HG02884 (cell line): ENCODE data around the gene TUT1.
A peak's percentile ranks its signal among the peaks of the same experiment; 100 is the strongest.
"Not testable (repeated sequence)": the region's sequence is repeated elsewhere in the genome, so short reads cannot be mapped to it uniquely, and the experiment has no call there.

ENCODE experiments used
- ATAC-seq: cut with Tn5 transposase; IDR thresholded peaks from one replicate; pipeline ENCODE4 v1.9.1; 2021; ENCODE audit warnings: mild to moderate bottlenecking, moderate library complexity; ENCODE audit not compliant: unreplicated experiment

The TUT1 gene

GRCh38 chr11:62578541-62578940, 12.8 kb downstream of the TUT1 start:
- no peak for ATAC-seq

- ATAC-seq: no peak
These were observed 14.1 kb downstream of the TUT1 start for GRCh38 chr11:62577046-62577714.

- no peak for ATAC-seq
These were observed 15.5 kb downstream of the TUT1 start for GRCh38 chr11:62575837-62576236.

GRCh38 chr11:62575156-62575555, 16.2 kb downstream of the TUT1 start:
- ATAC-seq: no peak

GRCh38 chr11:62574363-62575071, 16.8 kb downstream of the TUT1 start:
- peak; percentile 8 for ATAC-seq

DNA sequence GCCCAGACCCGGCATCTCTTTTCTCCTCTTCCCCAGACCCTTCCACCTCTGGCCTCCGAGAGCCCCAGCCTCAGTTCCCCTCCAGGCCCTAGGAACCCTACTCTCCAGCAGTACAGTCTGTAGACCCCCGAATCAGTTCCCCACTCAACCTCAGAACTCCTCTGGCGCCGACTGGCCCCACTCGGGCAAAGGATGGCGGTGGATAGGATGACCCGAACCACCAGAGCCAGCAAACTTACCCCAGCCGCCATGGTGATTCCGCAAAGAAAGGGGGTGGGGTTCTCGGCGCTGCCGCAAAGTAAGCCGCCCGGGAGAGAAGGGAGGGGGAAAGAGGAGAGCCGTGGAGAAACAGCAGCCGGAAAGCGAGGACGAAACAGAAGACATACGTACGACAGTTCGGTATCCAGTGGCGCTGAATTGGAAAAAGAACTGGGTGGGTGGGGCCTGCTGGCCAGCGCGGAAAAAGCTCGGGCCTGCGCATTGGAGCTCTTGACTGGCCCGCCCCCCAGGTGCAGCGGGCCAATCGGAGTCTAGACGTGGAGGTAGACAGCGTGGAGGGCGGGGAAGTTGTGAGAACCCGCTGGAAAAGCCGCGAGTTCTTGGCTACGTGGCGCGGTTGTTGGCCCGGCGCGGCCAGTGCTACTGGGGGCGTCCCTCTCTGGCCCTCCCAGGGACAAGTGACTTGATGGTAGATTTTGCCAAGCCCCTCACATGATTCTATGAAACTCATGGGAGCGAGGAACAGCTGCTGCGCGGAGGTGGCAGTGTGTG, 17.5 kb downstream of the TUT1 start, which contains the start of gene EEF1G:
EEF1G (minus strand) TSS at position 300 of the 771 bp plus-strand sequence; CDS start at position 251, 49 bp downstream.
- ATAC-seq: peak; percentile 85

DNA sequence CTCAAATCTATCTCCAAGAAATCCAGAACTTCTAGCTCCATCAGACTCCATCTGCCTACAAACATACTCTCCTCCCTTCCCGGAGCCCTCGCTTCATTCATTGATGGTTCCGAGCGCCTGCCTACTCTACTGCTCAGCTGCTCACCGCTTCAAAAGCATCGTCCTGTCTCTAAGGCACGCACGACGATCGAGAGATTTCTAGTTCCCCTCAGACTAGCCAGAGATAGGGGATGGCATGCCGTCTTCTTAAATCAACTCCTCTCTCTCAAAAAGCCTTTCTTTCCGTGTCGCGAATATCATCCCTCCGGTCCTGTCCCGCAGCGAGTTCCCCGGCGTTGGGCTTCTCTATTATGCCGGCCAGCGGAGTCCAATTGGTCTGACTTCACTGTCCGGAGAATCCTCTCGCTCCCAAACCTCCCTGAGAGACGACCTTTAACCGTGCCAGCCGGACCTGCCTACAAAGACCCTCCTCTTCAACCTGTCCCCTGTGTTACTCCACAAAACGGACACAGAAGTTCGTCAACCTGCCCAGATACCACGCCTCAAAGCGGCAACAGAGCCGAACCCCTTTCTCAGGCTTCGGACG, 18.2 kb downstream of the TUT1 start:
- ATAC-seq: no peak

- no peak for ATAC-seq
These were observed 18.9 kb downstream of the TUT1 start for GRCh38 chr11:62572431-62572830.

GRCh38 chr11:62571493-62571892, 19.8 kb downstream of the TUT1 start:
- not testable (repeated sequence) for ATAC-seq

DNA sequence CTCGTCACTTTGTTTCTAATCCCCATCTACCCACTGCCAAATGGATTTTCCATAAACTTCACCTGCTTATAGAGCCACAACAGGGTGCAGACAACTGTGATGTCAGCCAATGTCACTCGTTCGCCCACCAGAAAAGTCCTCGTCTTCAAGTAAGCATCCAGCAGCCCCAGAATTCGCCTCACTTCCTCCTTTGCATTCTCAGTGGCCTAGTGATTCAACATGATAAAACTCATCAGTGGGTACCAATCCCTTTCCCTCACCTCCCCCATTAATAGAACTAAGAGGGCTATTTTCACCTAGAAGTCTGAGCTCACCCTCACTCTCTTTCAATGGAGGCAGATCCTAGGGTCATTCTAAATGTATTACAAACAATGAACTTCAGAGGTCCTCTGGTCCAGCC, 20.4 kb downstream of the TUT1 start:
- not testable (repeated sequence) for ATAC-seq

- no peak for ATAC-seq
These were observed 21.7 kb downstream of the TUT1 start for GRCh38 chr11:62569611-62570010.

DNA sequence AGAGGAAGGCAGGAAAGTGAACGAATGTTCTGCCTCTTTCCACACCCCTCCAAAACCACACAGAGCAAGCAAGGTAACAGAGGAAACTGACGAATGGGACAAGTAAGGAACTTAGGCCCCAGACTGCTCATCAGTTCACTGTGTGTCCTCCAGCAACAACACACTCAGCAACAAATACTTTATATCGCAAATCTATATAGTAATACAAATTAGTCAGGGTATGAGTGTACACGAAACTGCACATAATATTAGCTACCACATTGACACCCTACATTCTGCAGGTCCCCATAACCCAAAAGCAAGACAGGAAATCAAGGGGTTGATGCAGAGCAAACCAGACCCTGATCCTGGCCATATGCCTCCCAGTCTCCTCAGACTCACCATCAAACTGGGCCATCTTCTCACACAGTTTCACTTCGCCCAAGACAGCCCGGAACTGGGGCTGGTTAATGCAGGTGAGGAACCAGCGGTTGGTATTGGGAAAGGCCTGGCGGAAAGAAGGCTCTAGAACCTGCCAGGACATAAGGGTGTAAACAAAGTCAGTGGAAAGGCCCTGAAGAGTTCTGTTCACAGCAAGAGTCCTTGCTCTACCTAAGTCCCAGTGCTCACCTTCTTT, 24.2 kb downstream of the TUT1 start:
- no peak for ATAC-seq

DNA sequence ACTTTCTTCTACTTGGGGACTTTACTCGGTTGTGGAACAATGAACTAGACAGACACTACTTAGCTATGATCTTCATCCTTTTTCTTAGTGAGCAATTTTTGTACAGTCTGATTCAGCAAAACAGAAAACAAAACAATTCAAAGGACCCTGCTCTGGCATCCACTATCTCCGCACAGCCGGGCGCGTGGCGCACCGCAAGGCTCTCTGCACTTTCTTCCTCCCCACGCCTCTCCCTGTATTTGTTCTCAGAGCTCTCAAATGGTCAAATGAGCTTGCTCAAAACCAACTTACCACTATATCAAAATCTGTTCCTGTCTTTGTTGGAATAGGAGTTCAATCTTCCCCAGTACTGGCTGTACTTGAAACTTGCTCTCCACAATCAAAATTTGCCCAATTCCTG, 25.1 kb downstream of the TUT1 start:
- ATAC-seq: no peak

DNA sequence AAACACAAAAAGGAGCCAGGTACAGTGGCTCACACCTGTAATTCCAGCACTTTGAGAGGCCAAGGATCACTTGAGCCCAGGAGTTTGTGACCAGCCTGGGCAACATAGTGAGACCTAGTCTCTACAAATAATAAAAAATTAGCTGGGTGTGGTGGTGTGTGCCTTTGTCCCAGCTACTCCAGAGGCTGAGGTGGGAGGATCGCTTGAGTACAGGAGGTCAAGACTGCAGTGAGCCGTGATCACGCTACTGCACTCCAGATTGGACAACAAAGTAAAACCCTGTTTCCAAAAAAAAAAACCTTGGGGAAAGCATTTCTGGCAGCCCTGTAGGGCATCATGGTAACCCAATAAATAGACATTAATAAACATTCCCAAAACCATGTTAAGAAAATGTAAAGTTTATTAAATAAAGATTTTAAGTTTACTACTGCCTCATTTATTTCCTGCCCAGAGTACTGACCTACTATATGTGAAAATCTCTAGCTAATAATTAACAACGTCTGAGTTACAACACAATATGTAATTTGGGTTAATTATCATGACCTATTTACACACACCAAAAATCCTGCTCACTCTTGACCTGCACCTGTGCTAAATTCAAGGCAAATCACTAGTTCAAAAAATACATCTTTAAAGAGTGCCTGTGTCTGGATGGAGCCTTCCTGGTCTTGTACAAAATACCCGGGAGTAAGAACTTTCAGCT, 26.1 kb downstream of the TUT1 start:
- ATAC-seq: no peak

GRCh38 chr11:62561677-62562230, 29.6 kb downstream of the TUT1 start:
- ATAC-seq: not testable (repeated sequence)

- ATAC-seq: no peak
These were observed 30.7 kb downstream of the TUT1 start for GRCh38 chr11:62560566-62561103.

- not testable (repeated sequence) for ATAC-seq
These were observed 31.7 kb downstream of the TUT1 start for GRCh38 chr11:62559626-62560025.

DNA sequence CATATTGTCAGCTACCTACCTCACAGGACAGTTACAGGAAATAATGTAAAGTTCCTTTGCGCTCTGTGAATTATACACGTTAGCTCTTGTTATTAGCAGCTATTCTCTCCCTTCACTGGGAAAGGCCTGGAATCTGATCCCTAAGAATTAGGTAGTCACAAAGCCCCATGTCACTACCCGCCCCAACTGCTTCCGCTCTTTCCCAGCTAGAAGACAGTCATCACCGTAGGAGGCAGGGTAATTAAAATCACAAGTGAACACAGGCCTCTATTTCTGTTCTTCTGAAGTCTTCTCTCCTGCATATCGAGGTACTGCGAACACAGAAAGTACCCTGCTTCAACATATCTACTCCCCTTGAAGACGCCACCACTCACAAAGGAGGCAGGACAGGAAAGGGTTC, 32.1 kb downstream of the TUT1 start:
- no peak for ATAC-seq

- no peak for ATAC-seq
These were observed 32.7 kb downstream of the TUT1 start for GRCh38 chr11:62558669-62559068.
